Activated B cell treated with CpG ODN at 0.5 μM for 24 hours (primary cell): ENCODE results near the gene IVD. TPM values are rescaled to one million over a fixed set of nuclear protein-coding genes. Genes with fewer than 3 reads are reported as not detected.

Source experiments
- ATAC-seq: fragments of 200-7000 bp; cut with Tn5 transposase; one replicate; pipeline ENCODE4 v1.10.0; 2021; ENCODE audit warnings: low read depth, mild to moderate bottlenecking, moderate library complexity
- CTCF ChIA-PET: fragments of 350-600 bp; sonication (Branson Sonifier 250); formaldehyde crosslinking; loops from one replicate; lab custom pipeline; 2021; ENCODE audit warnings: antibody characterized with exemption; lab: Charles Lee
- POLR2A ChIA-PET: fragments of 350-600 bp; sonication (Branson Sonifier 250); formaldehyde crosslinking; loops from one replicate; lab custom pipeline; 2021; ENCODE audit warnings: antibody characterized with exemption; lab: Charles Lee
- DNase-seq: peaks from one replicate; pipeline ENCODE4 v3.0.0; 2022
- H3K27ac Mint-ChIP-seq: one replicate; pipeline ENCODE4 v1.8.0; 2020; ENCODE audit warnings: mixed read lengths
- H3K27me3 Mint-ChIP-seq: one replicate; pipeline ENCODE4 v1.8.0; 2021; ENCODE audit warnings: mixed read lengths
- H3K36me3 Mint-ChIP-seq: one replicate; pipeline ENCODE4 v1.8.0; 2021; ENCODE audit warnings: low read depth, mixed read lengths
- H3K4me1 Mint-ChIP-seq: one replicate; pipeline ENCODE4 v1.8.0; 2021; ENCODE audit warnings: mixed read lengths
- H3K4me3 Mint-ChIP-seq: one replicate; pipeline ENCODE4 v1.8.0; 2020; ENCODE audit warnings: mild to moderate bottlenecking, mixed read lengths
- H3K9me3 Mint-ChIP-seq: one replicate; pipeline ENCODE4 v1.8.0; 2020; ENCODE audit warnings: mixed read lengths
- intact Hi-C: fragments of 100-400 bp; cut with micrococcal nuclease; formaldehyde crosslinking; loops from one replicate; pipeline ENCODE4 v1.15.1; 2024
- total RNA-seq: library from RNA; stranded (reverse); gene quantifications from 2 replicates; pipeline ENCODE4 v1.2.3, GENCODE V29; 2022
- TF ChIP-seq, protein P1 (sequence below): fragments of 200-600 bp; IDR thresholded peaks from one replicate; pipeline ENCODE4 v1.8.0; 2022; ENCODE audit warnings: antibody characterized with exemption, mild to moderate bottlenecking

IVD gene
- 63.5 and 76.7 TPM in 2 replicates for total RNA-seq

DNA sequence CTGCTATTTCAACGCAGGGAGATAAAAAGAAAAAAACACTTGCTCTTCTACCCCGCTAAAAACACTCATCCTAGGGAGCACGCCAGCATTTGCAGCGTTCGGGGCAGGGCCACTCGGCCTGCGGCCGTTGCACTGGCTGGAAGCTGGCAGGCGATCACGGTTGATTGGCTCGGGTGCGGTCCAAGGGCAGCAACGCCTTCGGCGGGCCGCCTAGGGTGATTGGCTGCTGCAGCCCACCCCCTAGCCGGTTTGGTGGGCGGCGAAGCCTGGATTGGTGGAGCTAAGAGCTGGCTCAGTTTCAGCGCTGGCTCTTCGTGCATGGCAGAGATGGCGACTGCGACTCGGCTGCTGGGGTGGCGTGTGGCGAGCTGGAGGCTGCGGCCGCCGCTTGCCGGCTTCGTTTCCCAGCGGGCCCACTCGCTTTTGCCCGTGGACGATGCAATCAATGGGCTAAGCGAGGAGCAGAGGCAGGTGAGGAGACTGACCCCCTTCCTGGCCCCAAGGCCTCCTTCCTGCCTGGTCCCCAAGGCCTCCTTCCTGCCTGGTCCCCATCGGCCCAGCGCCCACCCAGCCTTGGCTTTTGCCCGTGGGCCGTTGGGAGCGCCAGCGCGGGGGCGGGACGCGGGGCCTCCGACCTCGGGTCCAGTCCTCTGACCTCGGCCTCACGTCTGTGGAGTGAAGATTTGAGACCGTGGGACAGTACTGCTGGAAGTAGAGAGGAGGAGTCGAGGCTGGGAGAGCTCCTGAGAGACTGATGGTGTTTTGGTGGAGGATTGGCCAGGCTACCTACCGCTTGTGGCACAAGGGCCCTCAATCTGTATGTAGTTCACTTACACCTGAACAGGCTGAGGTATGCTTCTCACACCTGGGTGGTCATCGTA lies at the start of gene IVD:
Gene IVD (plus strand): TSS at position 295 of the 881 bp plus-strand sequence. CDS start 33 bp downstream, at position 328.
- H3K4me3 Mint-ChIP-seq, result peak within 1 kb of the TSS; percentile 88
- ChIA-PET CTCF (interaction anchor here (0.9 to 2.7 kb wide), 3 partner anchors 38 to 62 kb away, joined by 3 to 6 read pairs (median 5); no protein-coding TSS in a partner anchor), POLR2A (interaction anchor here (0.5 to 1.8 kb wide), 12 partner anchors 8 to 289 kb away, joined by 3 to 11 read pairs (median 4); partner anchors contain the start of genes KNSTRN and PLCB2)
- H3K27ac Mint-ChIP-seq, result peak within 1 kb of the TSS; percentile 67
- no peaks in the 10 kb centered on the region for H3K27me3 Mint-ChIP-seq
- peak; percentile 94 for ATAC-seq
- H3K9me3 Mint-ChIP-seq, result no peaks in the 10 kb centered on the region
- peaks cover 34% of the 10 kb centered on the region for H3K4me1 Mint-ChIP-seq
- intact Hi-C loops, result loop anchor here (1.0 kb wide), 2 partner anchors 23 to 47 kb away; partner anchors contain the start of genes DISP2 and KNSTRN
- peak; percentile 69 for DNase-seq
- H3K36me3 Mint-ChIP-seq, result peaks cover 25% of the 10 kb centered on the region
- TF ChIP-seq, protein P1, sequence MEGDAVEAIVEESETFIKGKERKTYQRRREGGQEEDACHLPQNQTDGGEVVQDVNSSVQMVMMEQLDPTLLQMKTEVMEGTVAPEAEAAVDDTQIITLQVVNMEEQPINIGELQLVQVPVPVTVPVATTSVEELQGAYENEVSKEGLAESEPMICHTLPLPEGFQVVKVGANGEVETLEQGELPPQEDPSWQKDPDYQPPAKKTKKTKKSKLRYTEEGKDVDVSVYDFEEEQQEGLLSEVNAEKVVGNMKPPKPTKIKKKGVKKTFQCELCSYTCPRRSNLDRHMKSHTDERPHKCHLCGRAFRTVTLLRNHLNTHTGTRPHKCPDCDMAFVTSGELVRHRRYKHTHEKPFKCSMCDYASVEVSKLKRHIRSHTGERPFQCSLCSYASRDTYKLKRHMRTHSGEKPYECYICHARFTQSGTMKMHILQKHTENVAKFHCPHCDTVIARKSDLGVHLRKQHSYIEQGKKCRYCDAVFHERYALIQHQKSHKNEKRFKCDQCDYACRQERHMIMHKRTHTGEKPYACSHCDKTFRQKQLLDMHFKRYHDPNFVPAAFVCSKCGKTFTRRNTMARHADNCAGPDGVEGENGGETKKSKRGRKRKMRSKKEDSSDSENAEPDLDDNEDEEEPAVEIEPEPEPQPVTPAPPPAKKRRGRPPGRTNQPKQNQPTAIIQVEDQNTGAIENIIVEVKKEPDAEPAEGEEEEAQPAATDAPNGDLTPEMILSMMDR, result no peak

DNA sequence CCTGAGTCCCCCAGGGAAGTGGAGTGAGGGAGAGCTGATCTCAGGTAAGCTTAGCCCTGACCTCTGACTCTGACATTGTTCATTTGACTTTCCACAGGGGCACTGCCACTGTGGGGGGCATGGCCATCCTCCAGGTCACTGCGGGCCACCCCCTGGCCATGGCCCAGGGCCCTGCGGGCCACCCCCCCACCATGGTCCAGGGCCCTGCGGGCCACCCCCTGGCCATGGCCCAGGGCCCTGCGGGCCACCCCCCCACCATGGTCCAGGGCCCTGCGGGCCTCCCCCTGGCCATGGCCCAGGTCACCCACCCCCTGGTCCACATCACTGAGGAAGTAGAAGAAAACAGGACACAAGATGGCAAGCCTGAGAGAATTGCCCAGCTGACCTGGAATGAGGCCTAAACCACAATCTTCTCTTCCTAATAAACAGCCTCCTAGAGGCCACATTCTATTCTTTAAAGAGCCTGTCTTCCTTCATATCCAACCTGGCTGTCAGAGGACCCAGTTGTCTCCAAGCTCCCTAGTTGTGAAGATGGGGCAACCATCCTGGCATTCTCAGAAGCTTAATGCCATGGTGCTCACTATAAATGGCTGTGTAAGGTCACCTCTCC lies 49.5 kb upstream of the IVD start:
- no peaks in the 10 kb centered on the region for H3K27me3 Mint-ChIP-seq
- TF ChIP-seq, protein P1, result no peak
- ATAC-seq (no peak), DNase-seq (no peak)
- ChIA-PET CTCF (interaction anchor here (0.6 kb wide), 1 partner anchor 77 kb away, joined by 3 read pairs; no protein-coding TSS in a partner anchor), POLR2A (interaction anchor here (0.8 kb wide), 1 partner anchor 53 kb away, joined by 3 read pairs; no protein-coding TSS in a partner anchor)
- H3K4me1 Mint-ChIP-seq, result peaks cover 8% of the 10 kb centered on the region
- no peaks in the 10 kb centered on the region for H3K9me3 Mint-ChIP-seq
- peak overlapping the region; percentile 1 for H3K4me3 Mint-ChIP-seq
- no peaks in the 10 kb centered on the region for H3K36me3 Mint-ChIP-seq
- intact Hi-C loops, result no loop called here
- no peak overlapping the region for H3K27ac Mint-ChIP-seq

DNA sequence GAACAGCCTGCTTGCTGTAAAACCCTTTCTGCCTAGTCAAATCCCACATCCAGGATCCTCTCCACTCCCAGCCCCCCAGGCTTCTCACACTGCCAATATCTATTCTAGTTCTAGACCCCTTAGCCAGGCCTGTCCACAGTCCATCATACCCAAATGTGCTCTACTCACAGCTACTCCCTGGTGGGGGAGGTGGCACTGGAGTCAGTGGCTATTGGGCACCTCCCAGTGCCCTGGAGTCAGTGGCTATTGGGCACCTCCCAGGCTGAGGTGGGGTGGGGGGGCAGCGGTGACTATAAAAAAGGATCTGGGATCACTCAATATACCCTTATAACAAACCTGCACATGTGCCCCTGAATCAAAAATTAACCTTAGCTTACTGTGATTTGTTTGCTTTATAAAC lies 48.3 kb upstream of the IVD start:
- Mint-ChIP-seq H3K27me3 (no peaks in the 10 kb centered on the region), H3K36me3 (peaks cover 4% of the 10 kb centered on the region), H3K9me3 (no peaks in the 10 kb centered on the region), H3K4me1 (peaks cover 8% of the 10 kb centered on the region), H3K4me3 (peak overlapping the region; percentile 87), H3K27ac (no peak overlapping the region)
- no peak for DNase-seq
- intact Hi-C loops, result no loop called here
- CTCF ChIA-PET, result interaction anchor here (1.5 kb wide), 1 partner anchor 13 kb away, joined by 3 read pairs; no protein-coding TSS in a partner anchor
- ATAC-seq, result no peak
- TF ChIP-seq, protein P1, result no peak
- POLR2A ChIA-PET, result interaction anchor here (1.5 to 2.2 kb wide), 2 partner anchors 49 to 50 kb away, joined by 3 to 8 read pairs; partner anchors contain the start of gene PLCB2

DNA sequence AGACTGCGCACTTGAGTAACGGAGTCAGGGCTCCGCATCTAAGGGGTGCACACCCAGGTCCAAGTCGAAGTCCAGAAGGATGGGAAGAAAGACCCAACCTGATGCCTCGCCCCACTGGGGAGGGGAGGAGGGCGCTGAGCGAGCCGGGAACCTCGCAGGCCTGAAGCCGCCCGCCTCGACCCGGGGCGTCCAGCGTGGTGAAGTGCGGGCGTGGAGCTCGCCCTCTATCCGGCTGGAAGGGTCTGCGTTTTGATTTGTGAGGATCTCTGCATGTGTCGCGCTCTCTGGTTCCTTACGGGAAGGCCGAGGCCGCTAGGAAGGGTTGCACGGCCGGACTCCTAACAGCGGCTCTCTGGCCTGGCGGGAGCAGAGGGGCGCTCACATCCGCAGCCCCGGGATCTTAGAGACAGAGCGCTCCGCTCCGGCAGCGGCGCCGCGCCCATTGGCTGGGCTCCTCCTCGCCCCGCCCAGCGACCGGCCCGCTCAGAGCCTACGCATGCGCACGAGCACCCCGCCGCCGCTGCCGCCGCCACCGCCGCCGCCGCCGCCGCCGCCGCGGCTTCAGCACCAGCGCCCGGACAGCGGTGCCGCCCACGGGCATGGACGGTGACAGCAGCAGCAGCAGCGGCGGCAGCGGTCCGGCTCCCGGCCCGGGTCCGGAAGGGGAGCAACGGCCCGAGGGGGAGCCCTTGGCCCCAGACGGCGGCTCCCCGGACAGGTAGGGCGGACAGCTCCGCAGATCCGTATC lies 47.7 kb upstream of the IVD start, which contains the start of gene DISP2:
Gene DISP2 (plus strand): TSS at position 497 of the 748 bp plus-strand sequence. CDS start 103 bp downstream, at position 600.
- peak; percentile 94 for ATAC-seq
- Mint-ChIP-seq H3K36me3 (peaks cover 9% of the 10 kb centered on the region), H3K27ac (no peak within 1 kb of the TSS), H3K9me3 (no peaks in the 10 kb centered on the region), H3K4me1 (peaks cover 8% of the 10 kb centered on the region), H3K4me3 (peak within 1 kb of the TSS; percentile 87), H3K27me3 (no peaks in the 10 kb centered on the region)
- intact Hi-C loops, result loop anchor here (1.0 kb wide), 5 partner anchors 9 to 113 kb away; partner anchors contain the start of genes INAFM2, IVD and KNSTRN
- ChIA-PET CTCF (interaction anchor here (1.4 to 1.5 kb wide), 2 partner anchors 13 to 21 kb away, joined by 3 read pairs; no protein-coding TSS in a partner anchor), POLR2A (interaction anchor here (1.5 to 2.2 kb wide), 2 partner anchors 49 to 50 kb away, joined by 3 to 8 read pairs; partner anchors contain the start of gene PLCB2)
- TF ChIP-seq, protein P1, result no peak
- peak; percentile 93 for DNase-seq
